ENCODE results near the gene CD248.

CD248 gene

GRCh38 chr11:66265531-66266377 is 51.1 kb downstream of the CD248 start:
- DNase-seq (ENCODE audit: low read depth in 1 of 2, low spot score in 1 of 2), result no peak
- no peak for TF ChIP-seq REST (IDR thresholded peaks at IDR 0.05; ENCODE audit: insufficient replicate concordance, low read depth)
- TF ChIP-seq POLR2AphosphoS5 (IDR thresholded peaks at IDR 0.05; ENCODE audit: low read depth), result no peak
- TF ChIP-seq SPI1 (IDR thresholded peaks at IDR 0.05; ENCODE audit: borderline replicate concordance, low read depth), result no peak
- no peak for TF ChIP-seq CTCF (IDR thresholded peaks at IDR 0.05; ENCODE audit: insufficient read depth, low read length)
- TF ChIP-seq GABPA (IDR thresholded peaks at IDR 0.05; ENCODE audit: low read depth), result no peak
- no peak overlapping the region for H3K27ac ChIP-seq (replicated peaks)
- H3K4me3 ChIP-seq (replicated peaks; ENCODE audit: insufficient read depth, low read length), result no peak overlapping the region
- no peaks in the 10 kb centered on the region for H3K27me3 ChIP-seq (ENCODE audit: insufficient read depth, poor library complexity, severe bottlenecking)

- DNase-seq (ENCODE audit: low read depth in 1 of 2, low spot score in 1 of 2), result peak in 1 of 2 experiments; percentile 18
- no peaks in the 10 kb centered on the region for H3K27me3 ChIP-seq (ENCODE audit: insufficient read depth, poor library complexity, severe bottlenecking)
- no peak for TF ChIP-seq REST (IDR thresholded peaks at IDR 0.05; ENCODE audit: insufficient replicate concordance, low read depth)
- TF ChIP-seq SPI1 (IDR thresholded peaks at IDR 0.05; ENCODE audit: borderline replicate concordance, low read depth), result no peak
- no peak for TF ChIP-seq GABPA (IDR thresholded peaks at IDR 0.05; ENCODE audit: low read depth)
- no peak for TF ChIP-seq POLR2AphosphoS5 (IDR thresholded peaks at IDR 0.05; ENCODE audit: low read depth)
- no peak for TF ChIP-seq CTCF (IDR thresholded peaks at IDR 0.05; ENCODE audit: insufficient read depth, low read length)
- no peak overlapping the region for H3K27ac ChIP-seq (replicated peaks)
- H3K4me3 ChIP-seq (replicated peaks; ENCODE audit: insufficient read depth, low read length), result no peak overlapping the region
These were observed 51.9 kb downstream of the CD248 start for GRCh38 chr11:66264914-66265313.

Data from HL-60 (cell line).